ENCODE measurements around the gene CDC20. TPM values are rescaled to one million over a fixed set of nuclear protein-coding genes. Genes with fewer than 3 reads are reported as not detected.

The CDC20 gene
- total and polyA plus RNA-seq, 2 of the 8 experiments (the other 6 are each of a cell fraction or from before 2014, with no cell fraction given) = 214 to 221 TPM

DNA sequence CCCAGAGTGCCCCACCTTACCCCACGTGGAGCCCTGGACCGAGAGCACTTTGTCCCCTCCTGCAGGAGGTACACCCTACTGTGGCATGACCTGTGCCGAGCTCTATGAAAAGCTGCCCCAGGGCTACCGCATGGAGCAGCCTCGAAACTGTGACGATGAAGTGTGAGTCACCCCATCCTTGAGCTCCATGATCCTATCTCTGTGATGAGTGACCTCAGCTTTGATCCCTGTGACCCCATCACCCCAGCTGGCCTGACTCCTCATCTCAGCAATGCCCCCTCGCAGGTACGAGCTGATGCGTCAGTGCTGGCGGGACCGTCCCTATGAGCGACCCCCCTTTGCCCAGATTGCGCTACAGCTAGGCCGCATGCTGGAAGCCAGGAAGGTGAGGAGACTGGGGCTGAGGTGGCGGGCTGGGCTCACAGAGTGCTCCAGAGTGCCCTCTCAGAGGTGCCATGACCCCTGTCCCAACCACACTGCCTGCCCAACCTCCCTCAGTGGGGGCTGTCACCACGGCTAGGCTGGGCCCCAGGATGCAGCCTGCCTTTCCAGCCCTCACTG, 37.4 kb upstream of the CDC20 start:
- Histone ChIP-seq H4K20me1 (replicated peaks in 1 of 2; ENCODE audit: control insufficient read depth in 1 of 2, insufficient read depth in 2 of 2, low read length in 2 of 2) (no peaks in the 10 kb centered on the region), H3K4ac (replicated peaks; ENCODE audit: insufficient read length, low read depth, low read length) (no peak overlapping the region), H3K9me3 (ENCODE audit: insufficient read depth in 2 of 2, low read depth in 1 of 2, low read length in 1 of 2) (0 out of 4 replicates have a peak, but pooled peaks cover 0 to 2% of the 10 kb centered on the region in 2 experiments), H4K8ac (ENCODE audit: extremely low read depth, insufficient read depth, low read length) (no peak overlapping the region; the same call in 1 of the 2 replicates), H3K56ac (replicated peaks; ENCODE audit: insufficient read length, low read depth, low read length) (no peak overlapping the region), H3K4me1 (replicated peaks in 1 of 4; ENCODE audit: control insufficient read depth in 3 of 4, insufficient read depth in 4 of 4, low read length in 3 of 4) (peaks cover 0 to 5% (median 2%) of the 10 kb centered on the region in 4 experiments; a peak in 3 of 7 replicates), H2BK12ac (ENCODE audit: low read depth, low read length) (no peak overlapping the region), H2BK20ac (ENCODE audit: low read length) (no peak overlapping the region), H3K27me3 (replicated peaks in 1 of 4; ENCODE audit: control insufficient read depth in 3 of 4, extremely low read depth in 1 of 4, insufficient read depth in 3 of 4, low read length in 3 of 4) (no peaks in the 10 kb centered on the region; a peak in 1 of 7 replicates), H3K79me2 (ENCODE audit: control insufficient read depth in 1 of 2, insufficient read depth in 2 of 2, low read length in 2 of 2) (no peaks in the 10 kb centered on the region), H2BK120ac (replicated peaks; ENCODE audit: low read depth, low read length) (no peak overlapping the region), H3K36me3 (ENCODE audit: control insufficient read depth in 2 of 4, insufficient read depth in 4 of 4, low read length in 3 of 4) (no peaks in the 10 kb centered on the region), H3K27ac (ENCODE audit: low read depth, low read length) (no peak overlapping the region), H4K5ac (ENCODE audit: insufficient read length, low read depth, low read length) (no peak overlapping the region), H3K23ac (ENCODE audit: insufficient read length) (no peak overlapping the region), H3K4me3 (ENCODE audit: extremely low read depth in 1 of 4, insufficient read depth in 2 of 4, low read depth in 3 of 4, low read length in 4 of 4) (no peak overlapping the region), H3K4me2 (ENCODE audit: insufficient read depth in 1 of 2, low read depth in 2 of 2, low read length in 2 of 2) (no peak overlapping the region), H3K14ac (ENCODE audit: insufficient read length) (no peak overlapping the region), H4K91ac (replicated peaks; ENCODE audit: insufficient read length, low read length) (no peak overlapping the region), H3K9ac (replicated peaks in 1 of 4; ENCODE audit: extremely low read depth in 1 of 4, low read depth in 3 of 4, low read length in 3 of 4) (no peak overlapping the region), H2BK15ac (ENCODE audit: low read length) (no peak overlapping the region), H2AK5ac (ENCODE audit: low read depth, low read length) (no peak overlapping the region), H2AFZ (ENCODE audit: low read length) (no peak overlapping the region; the same call in 1 of the 2 replicates), H3K23me2 (ENCODE audit: low read depth, low read length) (no peaks in the 10 kb centered on the region), H3K18ac (ENCODE audit: extremely low read depth, low read length) (no peak overlapping the region), H3K79me1 (ENCODE audit: low read depth, low read length) (no peaks in the 10 kb centered on the region), H2BK5ac (ENCODE audit: low read depth, low read length) (no peak overlapping the region)
- no peak for TF ChIP-seq RFX5 (IDR thresholded peaks at IDR 0.05; ENCODE audit: borderline replicate concordance, low read depth, low read length)
- TF ChIP-seq SAP30 (IDR thresholded peaks at IDR 0.05; ENCODE audit: insufficient read depth, insufficient replicate concordance, low read length) = no peak
- TF ChIP-seq MAFK (IDR thresholded peaks at IDR 0.05; ENCODE audit: low read depth, low read length) = no peak
- TF ChIP-seq POLR2A (IDR thresholded peaks at IDR 0.05; ENCODE audit: control extremely low read depth in 1 of 2, low read depth in 2 of 2, low read length in 2 of 2) = no peak
- no peak for TF ChIP-seq RBBP5 (IDR thresholded peaks at IDR 0.05; ENCODE audit: borderline replicate concordance, low read depth, low read length)
- no peak for TF ChIP-seq NANOG (IDR thresholded peaks at IDR 0.05; ENCODE audit: insufficient read depth, low read depth, low read length, poor library complexity, severe bottlenecking)
- no peak for TF ChIP-seq GTF2F1 (IDR thresholded peaks at IDR 0.05; ENCODE audit: borderline replicate concordance, low read depth, low read length)
- no peak for TF ChIP-seq TAF7 (optimal IDR thresholded peaks at IDR 0.05; ENCODE audit: borderline replicate concordance, low read depth, low read length)
- TF ChIP-seq CBX8 (IDR thresholded peaks at IDR 0.05; ENCODE audit: borderline replicate concordance, low read depth, low read length) = no peak
- FAIRE-seq (no peak), DNase-seq (ENCODE audit: low read depth in 1 of 2, low spot score in 2 of 2) (no peak)
- ChIA-PET CTCF (ENCODE audit: partially characterized antibody) (interaction anchor here (0.5 to 2.0 kb wide), 4 partner anchors 8 to 120 kb away, joined by 3 to 8 read pairs (median 3); no protein-coding TSS in a partner anchor), POLR2A (ENCODE audit: partially characterized antibody) (interaction anchor here (1.7 kb wide), 1 partner anchor 17 kb away, joined by 5 read pairs; no protein-coding TSS in a partner anchor)
- 93% methylated on average over 16 of the region's 16 CpGs; no CpG with 5 or more reads in 1 of the 2 experiments for WGBS, 2 experiments (ENCODE audit: extremely low coverage in 1 of 2, insufficient coverage in 1 of 2, insufficient read length in 1 of 2, insufficient replicate concordance in 2 of 2, low coverage in 1 of 2, low lambda C conversion rate in 2 of 2, missing lambda C conversion rate in 1 of 2)

Measured in H1 (cell line).